Measurements from ENCODE around the gene FAM107A.

Gene FAM107A
- 0 to 0.13 reads per million in 2 donors for total RNA-seq

- DNase-seq: no peak
Observed at GRCh38 chr3:58577269-58577821, at the start of gene FAM107A. TSS of gene FAM107A (minus strand) at chr3:58577391. CDS start at chr3:58569860, 7,531 bp downstream.

GRCh38 chr3:58625196-58625824, 48.1 kb upstream of the FAM107A start:
- no peak for DNase-seq

GRCh38 chr3:58624550-58624949, 47.4 kb upstream of the FAM107A start:
- DNase-seq: no peak

- DNase-seq: no peak
Observed at GRCh38 chr3:58623961-58624360, 46.8 kb upstream of the FAM107A start.

- DNase-seq: no peak
Observed at GRCh38 chr3:58623478-58623877, 46.3 kb upstream of the FAM107A start.

- no peak for DNase-seq
Observed at GRCh38 chr3:58622892-58623291, 45.7 kb upstream of the FAM107A start.

- DNase-seq: no peak
Observed at GRCh38 chr3:58622436-58622835, 45.2 kb upstream of the FAM107A start.

GRCh38 chr3:58621086-58621830, 44.1 kb upstream of the FAM107A start:
- DNase-seq: no peak

- no peak for DNase-seq
Observed at GRCh38 chr3:58620421-58620820, 43.2 kb upstream of the FAM107A start.

- no peak for DNase-seq
Observed at GRCh38 chr3:58617338-58617761, 40.2 kb upstream of the FAM107A start.

GRCh38 chr3:58613236-58614132, 36.3 kb upstream of the FAM107A start:
- no peak for DNase-seq

- DNase-seq: no peak
Observed at GRCh38 chr3:58612830-58613229, 35.6 kb upstream of the FAM107A start.

GRCh38 chr3:58609990-58610389, 32.8 kb upstream of the FAM107A start:
- DNase-seq: no peak

- DNase-seq: no peak
Observed at GRCh38 chr3:58608648-58609047, 31.5 kb upstream of the FAM107A start.

GRCh38 chr3:58607816-58608215, 30.6 kb upstream of the FAM107A start:
- DNase-seq: no peak

- DNase-seq: no peak
Observed at GRCh38 chr3:58606693-58607092, 29.5 kb upstream of the FAM107A start.

- DNase-seq: no peak
Observed at GRCh38 chr3:58604031-58604430, 26.8 kb upstream of the FAM107A start.

- no peak for DNase-seq
Observed at GRCh38 chr3:58603606-58604005, 26.4 kb upstream of the FAM107A start.

- DNase-seq: no peak
Observed at GRCh38 chr3:58597770-58598310, 20.6 kb upstream of the FAM107A start.

- no peak for DNase-seq
Observed at GRCh38 chr3:58596834-58597518, 19.8 kb upstream of the FAM107A start.

- DNase-seq: no peak
Observed at GRCh38 chr3:58594117-58594516, 16.9 kb upstream of the FAM107A start.

Data from activated gamma-delta T cell (primary cell).